H1 (cell line): Measurements from ENCODE around the gene RGPD6. TPM values are rescaled to one million over a fixed set of nuclear protein-coding genes. Genes with fewer than 3 reads are reported as not detected.
"Not testable (repeated sequence)": the region's sequence is repeated elsewhere in the genome, so short reads cannot be mapped to it uniquely, and the experiment has no call there.

Source experiments
- CTCF ChIA-PET: fragments of 300-600 bp; sonication (Branson Sonifier 250); formaldehyde crosslinking; loops from one replicate; lab custom pipeline; 2021; ENCODE audit not compliant: partially characterized antibody; lab: Charles Lee
- POLR2A ChIA-PET: fragments of 300-600 bp; sonication (Branson Sonifier 250); formaldehyde crosslinking; loops from one replicate; lab custom pipeline; 2021; ENCODE audit warnings: inconsistent platforms; ENCODE audit not compliant: partially characterized antibody; lab: Charles Lee
- DNase-seq, 2 experiments: peaks; one replicate each; pipeline versions ENCODE4 v3.0.0 to v3.0.0-alpha.2; 2010 to 2022; ENCODE audit warnings: low spot score in 2 of 2, low read depth in 1 of 2, mixed read lengths in 1 of 2
- FAIRE-seq: peaks from 2 replicates; lab custom pipeline; 2011; peaks lifted over from hg19 to GRCh38; lab: Jason Lieb, UNC
- H2AFZ ChIP-seq: 2 replicates; pipeline ENCODE4 v1.8.1; 2012; ENCODE audit warnings: low read length, inconsistent platforms
- H2AK5ac ChIP-seq: 2 replicates; pipeline ENCODE4 v1.6.1; 2013; ENCODE audit warnings: low read depth, low read length
- H2BK120ac ChIP-seq: replicated peaks from 2 replicates; pipeline ENCODE3; 2013; ENCODE audit warnings: low read depth, low read length, inconsistent platforms
- H2BK12ac ChIP-seq: 2 replicates; pipeline ENCODE4 v1.6.1; 2013; ENCODE audit warnings: low read depth, low read length
- H2BK15ac ChIP-seq: 2 replicates; pipeline ENCODE4 v1.6.1; 2013; ENCODE audit warnings: low read length
- H2BK20ac ChIP-seq: 2 replicates; pipeline ENCODE4 v1.6.1; 2013; ENCODE audit warnings: low read length
- H2BK5ac ChIP-seq: 2 replicates; pipeline ENCODE4 v1.6.1; 2013; ENCODE audit warnings: low read depth, low read length
- H3K14ac ChIP-seq: 2 replicates; pipeline ENCODE4 v1.6.1; 2013; ENCODE audit warnings: inconsistent platforms; ENCODE audit not compliant: insufficient read length
- H3K18ac ChIP-seq: 2 replicates; pipeline ENCODE4 v1.6.1; 2013; ENCODE audit warnings: low read length; ENCODE audit errors: extremely low read depth
- H3K23ac ChIP-seq: 2 replicates; pipeline ENCODE4 v1.6.1; 2013; ENCODE audit warnings: inconsistent platforms; ENCODE audit not compliant: insufficient read length
- H3K23me2 ChIP-seq: 2 replicates; pipeline ENCODE4 v1.6.1; 2013; ENCODE audit warnings: low read depth, low read length
- H3K27ac ChIP-seq: 2 replicates; pipeline ENCODE4 v1.6.1; 2011; ENCODE audit warnings: low read depth, low read length, inconsistent platforms
- H3K27me3 ChIP-seq, 4 experiments: replicated peaks in 1 of 4; 1 replicate in 1 of 4; 2 replicates in 3 of 4; pipeline versions ENCODE4 v1.6.1 to v1.8.1; 2011 to 2013; ENCODE audit warnings: low read length in 3 of 4, mild to moderate bottlenecking in 3 of 4, inconsistent platforms in 2 of 4, mixed read lengths in 2 of 4, moderate library complexity in 1 of 4; ENCODE audit not compliant: control insufficient read depth in 3 of 4, insufficient read depth in 3 of 4; ENCODE audit errors: extremely low read depth in 1 of 4
- H3K36me3 ChIP-seq, 4 experiments: 2 replicates each; pipeline versions ENCODE4 v1.6.1 to v1.8.1; 2011 to 2013; ENCODE audit warnings: mild to moderate bottlenecking in 4 of 4, low read length in 3 of 4, moderate library complexity in 2 of 4, control low read depth in 1 of 4, inconsistent platforms in 1 of 4; ENCODE audit not compliant: insufficient read depth in 4 of 4, control insufficient read depth in 2 of 4
- H3K4ac ChIP-seq: replicated peaks from 2 replicates; pipeline ENCODE3; 2013; ENCODE audit warnings: low read length, low read depth, mixed read lengths, inconsistent platforms; ENCODE audit not compliant: insufficient read length
- H3K4me1 ChIP-seq, 4 experiments: replicated peaks in 1 of 4; 1 replicate in 1 of 4; 2 replicates in 3 of 4; pipeline versions ENCODE4 v1.6.1 to v1.8.1; 2011 to 2013; ENCODE audit warnings: low read length in 3 of 4, inconsistent platforms in 2 of 4, mixed read lengths in 1 of 4; ENCODE audit not compliant: insufficient read depth in 4 of 4, control insufficient read depth in 3 of 4
- H3K4me2 ChIP-seq, 2 experiments: 2 replicates each; pipeline versions ENCODE4 v1.6.1 to v1.8.1; 2011 to 2013; ENCODE audit warnings: low read depth in 2 of 2, low read length in 2 of 2, control low read depth in 1 of 2, inconsistent platforms in 1 of 2, mild to moderate bottlenecking in 1 of 2; ENCODE audit not compliant: insufficient read depth in 1 of 2
- H3K4me3 ChIP-seq, 4 experiments: fragments of 200-600, 300-600 bp in 1 of 4; sonication (generic), shearing (Covaris generic), sonication (Bioruptor Twin) in 1 of 4; 2 replicates each; pipeline versions ENCODE4 v1.5.1 to v1.8.1; 2011 to 2016; ENCODE audit warnings: low read length in 4 of 4, low read depth in 3 of 4, control low read depth in 2 of 4, inconsistent platforms in 2 of 4, mild to moderate bottlenecking in 2 of 4, mixed read lengths in 1 of 4, moderate library complexity in 1 of 4; ENCODE audit not compliant: insufficient read depth in 2 of 4; ENCODE audit errors: extremely low read depth in 1 of 4
- H3K56ac ChIP-seq: replicated peaks from 2 replicates; pipeline ENCODE3; 2013; ENCODE audit warnings: low read depth, mild to moderate bottlenecking, mixed read lengths, low read length, inconsistent platforms; ENCODE audit not compliant: insufficient read length
- H3K79me1 ChIP-seq: 2 replicates; pipeline ENCODE4 v1.6.1; 2013; ENCODE audit warnings: low read depth, low read length, control low read depth
- H3K79me2 ChIP-seq, 2 experiments: 2 replicates each; pipeline versions ENCODE4 v1.6.1 to v1.8.1; 2012 to 2013; ENCODE audit warnings: low read length in 2 of 2, mild to moderate bottlenecking in 2 of 2, inconsistent platforms in 1 of 2; ENCODE audit not compliant: insufficient read depth in 2 of 2, control insufficient read depth in 1 of 2
- H3K9ac ChIP-seq, 4 experiments: replicated peaks in 1 of 4; 1 replicate in 1 of 4; 2 replicates in 3 of 4; pipeline versions ENCODE4 v1.6.1 to v1.8.1; 2011 to 2013; ENCODE audit warnings: low read depth in 3 of 4, low read length in 3 of 4, control low read depth in 2 of 4, mild to moderate bottlenecking in 2 of 4, moderate library complexity in 2 of 4, inconsistent platforms in 1 of 4; ENCODE audit errors: extremely low read depth in 1 of 4
- H3K9me3 ChIP-seq, 2 experiments: 2 replicates each; pipeline versions ENCODE4 v1.6.1 to v1.8.1; 2012 to 2013; ENCODE audit warnings: mild to moderate bottlenecking in 2 of 2, moderate library complexity in 2 of 2, control low read depth in 1 of 2, inconsistent platforms in 1 of 2, low read depth in 1 of 2, low read length in 1 of 2, mixed read lengths in 1 of 2; ENCODE audit not compliant: insufficient read depth in 2 of 2
- H4K20me1 ChIP-seq, 2 experiments: replicated peaks in 1 of 2; 2 replicates each; pipeline versions ENCODE3 to v1.8.1; 2011 to 2013; ENCODE audit warnings: inconsistent platforms in 2 of 2, low read length in 2 of 2, mild to moderate bottlenecking in 1 of 2; ENCODE audit not compliant: insufficient read depth in 2 of 2, control insufficient read depth in 1 of 2
- H4K5ac ChIP-seq: 2 replicates; pipeline ENCODE4 v1.6.1; 2013; ENCODE audit warnings: low read length, low read depth, mixed read lengths, inconsistent platforms; ENCODE audit not compliant: insufficient read length
- H4K8ac ChIP-seq: 2 replicates; pipeline ENCODE4 v1.8.0; 2013; ENCODE audit warnings: mild to moderate bottlenecking, moderate library complexity, low read length, inconsistent platforms; ENCODE audit not compliant: insufficient read depth; ENCODE audit errors: extremely low read depth
- H4K91ac ChIP-seq: replicated peaks from 2 replicates; pipeline ENCODE3; 2013; ENCODE audit warnings: low read length, mixed read lengths, inconsistent platforms; ENCODE audit not compliant: insufficient read length
- WGBS, 2 experiments: shearing (Covaris generic) in 1 of 2; methylation state at CpG; one replicate each; pipeline versions ENCODE4 v1.1.6 to v1.1.7; 2013 to 2015; ENCODE audit warnings: low lambda C conversion rate in 2 of 2, mixed read lengths in 2 of 2, inconsistent platforms in 1 of 2, low coverage in 1 of 2, missing lambda C conversion rate in 1 of 2; ENCODE audit not compliant: insufficient replicate concordance in 2 of 2, insufficient coverage in 1 of 2, insufficient read length in 1 of 2; ENCODE audit errors: extremely low coverage in 1 of 2, missing lambda C conversion rate in 1 of 2; 5-methylcytosine and 5-hydroxymethylcytosine counted together
- polyA plus RNA-seq, 7 experiments: library from polyadenylated mRNA; depleted of rRNA in 3 of 7; stranded (reverse) in 5 of 7; unstranded in 2 of 7; fragments of >200 nt in 5 of 7; fragments of 200-250 nt in 2 of 7; gene quantifications; 1 replicate in 5 of 7; 2 replicates in 1 of 7; 4 replicates in 1 of 7; pipeline versions ENCODE4 v1.2.1 to v1.2.3, GENCODE V29; 2011 to 2013; ENCODE audit warnings: missing spikeins in 2 of 7, mixed read lengths in 2 of 7
- total RNA-seq: library from RNA; stranded (reverse); fragmentation: NEBNext Ultra II Directional; extraction: Animal tissue kit (Norgen Biotek cat#: 25700); gene quantifications from 2 replicates; pipeline ENCODE4 v1.2.1, GENCODE V29; 2021

RGPD6 gene
- total and polyA plus RNA-seq, 2 of the 8 experiments (the other 6 are each of a cell fraction or from before 2014, with no cell fraction given), result 4.9 to 15.0 TPM

- H2AFZ ChIP-seq, H3K9me3 ChIP-seq, H3K23me2 ChIP-seq, H2BK12ac ChIP-seq, H2AK5ac ChIP-seq, H3K9ac ChIP-seq, H3K36me3 ChIP-seq, H3K4ac ChIP-seq, H3K79me1 ChIP-seq, H3K14ac ChIP-seq, H4K91ac ChIP-seq, H3K23ac ChIP-seq, H2BK15ac ChIP-seq, DNase-seq, H3K27ac ChIP-seq, H3K4me2 ChIP-seq, H2BK5ac ChIP-seq, H3K4me1 ChIP-seq, H2BK120ac ChIP-seq, FAIRE-seq, H4K5ac ChIP-seq, H3K56ac ChIP-seq, H3K79me2 ChIP-seq, H3K18ac ChIP-seq, H3K4me3 ChIP-seq, POLR2A ChIA-PET, H4K20me1 ChIP-seq, H2BK20ac ChIP-seq, CTCF ChIA-PET, H4K8ac ChIP-seq, H3K27me3 ChIP-seq: not testable (repeated sequence)
- no CpG with 5 or more reads among the region's 1 CpG for WGBS, 2 experiments
Observed at GRCh38 chr2:110578429-110578828, 1.4 kb upstream of the RGPD6 start.

GRCh38 chr2:110499755-110500377 lies 77.2 kb downstream of the RGPD6 start:
- H4K5ac ChIP-seq, H2BK120ac ChIP-seq, H3K23ac ChIP-seq, H4K20me1 ChIP-seq, H3K4me3 ChIP-seq, H2AFZ ChIP-seq, H3K27ac ChIP-seq, FAIRE-seq, H2BK12ac ChIP-seq, H3K79me2 ChIP-seq, H3K18ac ChIP-seq, H3K14ac ChIP-seq, H2BK15ac ChIP-seq, CTCF ChIA-PET, H3K23me2 ChIP-seq, DNase-seq, H3K9me3 ChIP-seq, H3K4me2 ChIP-seq, H3K27me3 ChIP-seq, POLR2A ChIA-PET, H2BK5ac ChIP-seq, H4K8ac ChIP-seq, H3K79me1 ChIP-seq, H3K56ac ChIP-seq, H3K4ac ChIP-seq, H2AK5ac ChIP-seq, H3K36me3 ChIP-seq, H3K9ac ChIP-seq, H2BK20ac ChIP-seq, H3K4me1 ChIP-seq, H4K91ac ChIP-seq: not testable (repeated sequence)
- no CpG with 5 or more reads among the region's 8 CpGs for WGBS, 2 experiments
